Ovary (tissue), 9 donors: Measurements from ENCODE around the gene LAMTOR5. TPM values are rescaled to one million over a fixed set of nuclear protein-coding genes. Genes with fewer than 3 reads are reported as not detected.

Source experiments
- DNase-seq, 5 donors: peaks; one replicate each; pipeline ENCODE4 v3.0.0-alpha.2; 2019 to 2020
- H3K27ac ChIP-seq, 2 donors: fragments of 200-600 bp; one replicate each; pipeline versions ENCODE4 v1.5.1 to v1.8.0; 2019 to 2022
- H3K27me3 ChIP-seq: fragments of 200-600 bp; one replicate; pipeline ENCODE4 v1.8.0; 2022
- H3K36me3 ChIP-seq: fragments of 200-600 bp; sonication (generic); one replicate; pipeline ENCODE4 v1.5.1; 2019
- H3K4me1 ChIP-seq: one replicate; pipeline ENCODE4 v1.8.1; 2013; ENCODE audit warnings: mild to moderate bottlenecking, moderate library complexity; ENCODE audit not compliant: insufficient read depth
- H3K4me3 ChIP-seq: fragments of 200-600 bp; sonication (generic); one replicate; pipeline ENCODE4 v1.5.1; 2017
- H3K9me3 ChIP-seq, 2 donors: fragments of 200-600 bp in 1 of 2; sonication (generic) in 1 of 2; one replicate each; pipeline versions ENCODE4 v1.5.1 to v1.8.1; 2013 to 2019; ENCODE audit warnings: mild to moderate bottlenecking in 1 of 2, moderate library complexity in 1 of 2
- CTCF ChIP-seq, 3 donors: fragments of 450-650 bp in 2 of 3; fragments of 200-600 bp in 1 of 3; IDR thresholded peaks; one replicate each; pipeline versions ENCODE4 v1.5.1 to v1.8.0; 2016 to 2022; ENCODE audit warnings: antibody characterized with exemption in 3 of 3, mild to moderate bottlenecking in 1 of 3
- EP300 ChIP-seq: sonication (generic); formaldehyde crosslinking; IDR thresholded peaks from one replicate; pipeline ENCODE4 v1.6.1; 2017; ENCODE audit warnings: antibody characterized with exemption
- POLR2A ChIP-seq: fragments of 450-650 bp; IDR thresholded peaks from one replicate; pipeline ENCODE4 v1.6.1; 2017; ENCODE audit warnings: antibody characterized with exemption, mild to moderate bottlenecking, moderate library complexity
- WGBS, 3 donors: extraction: QIAGEN DNeasy Blood & Tissue Kit in 1 of 3; methylation state at CpG; one replicate each; pipeline versions ENCODE4 v1.1.5 to v1.1.7; 2013 to 2017; 5-methylcytosine and 5-hydroxymethylcytosine counted together
- intact Hi-C, 4 donors: fragments of 100-400 bp; cut with DNase I; formaldehyde crosslinking; loops; one replicate each; pipeline versions ENCODE4 v1.11.0 to v1.15.1; 2022 to 2023
- polyA plus RNA-seq, 2 donors: library from polyadenylated mRNA; stranded (reverse); fragments of 200-250 nt in 1 of 2; fragments of 350-450 nt in 1 of 2; fragmentation: Illumina TruSeq in 1 of 2; extraction: RNeasy Lipid Tissue Mini Kit (QIAGEN cat#74804) in 1 of 2; gene quantifications; one replicate each; pipeline ENCODE4 v1.2.3, GENCODE V29; 2013 to 2014
- total RNA-seq, 7 donors: library from RNA; depleted of rRNA in 2 of 7; stranded (reverse); fragments of >200 nt in 2 of 7; fragmentation: NEBNext Ultra II Directional in 3 of 7; extraction: Animal tissue kit (Norgen Biotek cat#: 25700) in 3 of 7; gene quantifications; one replicate each; pipeline versions ENCODE4 v1.1.0 to v1.2.4, GENCODE V29; 2016 to 2023
- donor health status: DM: no; HTN: no; CAD: no; lungs with moderate emphysema.
- donor health status: DM: no; HTN: no; CAD: no.
- donor health status: Bipolar disorder and iron deficiency.
- donor health status: DM: yes; HTN: yes; CAD: no.
- donor health status: DM: no; HTN: no; CAD: no.
- donor health status: DM: yes; HTN: yes; CAD: no.

LAMTOR5 gene
- total and polyA plus RNA-seq, 9 donors = 103 to 265 (median 124) TPM

- H3K27ac ChIP-seq = no peak overlapping the region
- no peaks in the 10 kb centered on the region for H3K9me3 ChIP-seq
- no peak for DNase-seq
- H3K4me3 ChIP-seq = no peak overlapping the region
- no peak for TF ChIP-seq POLR2A
- TF ChIP-seq EP300 = no peak
- TF ChIP-seq CTCF (IDR thresholded peaks at IDR 0.05) = no peak
- no peaks in the 10 kb centered on the region for H3K36me3 ChIP-seq
- intact Hi-C loops = no loop called here
- WGBS, 3 donors = 90 to 96% (median 94%) methylated on average over 3 of the region's 3 CpGs
- H3K4me1 ChIP-seq = no peaks in the 10 kb centered on the region
- no peaks in the 10 kb centered on the region for H3K27me3 ChIP-seq
Observed at GRCh38 chr1:110364221-110364620, 43.3 kb downstream of the LAMTOR5 start.

DNA sequence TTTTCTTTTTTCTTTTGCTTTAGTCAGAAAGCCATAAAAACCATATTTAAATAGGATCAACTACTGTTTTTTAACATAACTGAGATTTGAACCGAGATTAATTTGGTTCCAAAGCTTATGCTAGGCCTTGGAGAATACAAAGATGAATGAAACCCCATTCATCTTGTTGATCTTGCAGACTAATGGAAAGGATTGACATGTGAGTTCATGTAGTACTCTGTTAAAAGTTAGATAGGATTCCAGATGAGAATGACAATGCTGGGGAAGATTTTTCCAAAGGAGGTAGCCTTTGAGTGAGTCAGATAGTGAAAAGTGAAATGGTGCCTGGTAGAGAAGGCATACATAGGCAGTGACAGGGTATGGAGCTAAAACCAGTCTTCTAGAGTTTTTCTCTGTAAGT, 45.6 kb downstream of the LAMTOR5 start:
- Histone ChIP-seq H3K4me3 (no peak overlapping the region), H3K27ac (no peak overlapping the region), H3K27me3 (no peaks in the 10 kb centered on the region), H3K4me1 (peaks cover 2% of the 10 kb centered on the region), H3K9me3 (no peaks in the 10 kb centered on the region), H3K36me3 (no peaks in the 10 kb centered on the region)
- intact Hi-C loops = no loop called here
- TF ChIP-seq EP300 = no peak
- no peak for TF ChIP-seq POLR2A
- TF ChIP-seq CTCF (IDR thresholded peaks at IDR 0.05) = no peak
- WGBS, 3 donors = 97 to 99% (median 98%) methylated on average over 1 of the region's 1 CpG
- no peak for DNase-seq

GRCh38 chr1:110360431-110360830, 47.1 kb downstream of the LAMTOR5 start:
- peaks cover 2% of the 10 kb centered on the region for H3K4me1 ChIP-seq
- no peak overlapping the region for H3K4me3 ChIP-seq
- TF ChIP-seq CTCF (IDR thresholded peaks at IDR 0.05) (no peak), POLR2A (no peak), EP300 (no peak)
- no peaks in the 10 kb centered on the region for H3K9me3 ChIP-seq
- H3K27me3 ChIP-seq = no peaks in the 10 kb centered on the region
- intact Hi-C loops = no loop called here
- DNase-seq = no peak
- H3K27ac ChIP-seq = no peak overlapping the region
- 98 to 99% (median 99%) methylated on average over 2 of the region's 2 CpGs for WGBS, 3 donors
- H3K36me3 ChIP-seq = no peaks in the 10 kb centered on the region

DNA sequence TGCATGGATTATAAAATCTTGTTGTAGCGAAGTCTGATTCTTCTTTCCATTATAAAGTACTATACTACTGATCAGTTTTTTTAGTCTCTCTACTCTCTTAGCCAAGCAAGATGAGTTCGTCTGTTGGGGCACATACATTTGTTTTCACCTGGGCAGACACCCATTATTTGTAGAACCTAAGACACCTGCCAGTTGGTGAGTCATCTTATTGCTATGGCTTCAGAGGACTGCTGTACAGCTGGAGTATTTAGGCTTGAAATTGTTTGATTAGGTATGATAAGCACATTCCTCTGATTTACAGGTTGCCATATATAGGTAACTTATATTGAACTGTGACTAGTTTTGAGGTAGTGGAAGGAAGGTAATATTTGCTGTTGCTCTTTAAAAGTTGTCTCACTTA, 51.1 kb downstream of the LAMTOR5 start:
- Histone ChIP-seq H3K27me3 (no peaks in the 10 kb centered on the region), H3K27ac (no peak overlapping the region), H3K4me3 (no peak overlapping the region), H3K4me1 (peaks cover 2% of the 10 kb centered on the region), H3K36me3 (no peaks in the 10 kb centered on the region), H3K9me3 (no peaks in the 10 kb centered on the region)
- no peak for TF ChIP-seq EP300
- TF ChIP-seq POLR2A = no peak
- WGBS, 3 donors = 80 to 82% (median 80%) methylated on average over 2 of the region's 2 CpGs
- DNase-seq = no peak
- intact Hi-C loops = no loop called here

DNA sequence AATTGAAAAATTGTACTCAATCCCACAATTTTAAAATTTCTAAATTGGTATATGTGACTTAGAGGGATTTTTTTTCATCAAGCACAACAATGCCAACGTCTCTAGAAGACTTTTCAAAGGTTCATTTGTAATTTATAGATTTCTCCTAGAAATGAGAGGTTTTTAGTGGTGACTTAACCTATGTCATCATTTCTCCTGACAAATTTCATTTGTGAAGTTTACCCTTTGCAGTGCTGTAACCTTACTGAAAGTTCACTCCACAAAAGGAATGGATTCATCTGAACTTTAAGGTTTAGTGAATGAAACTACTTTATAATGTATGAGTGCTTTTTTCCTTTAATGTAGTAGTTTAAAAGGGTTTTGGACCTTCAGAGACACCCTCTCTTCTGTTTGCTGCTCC, 52.2 kb downstream of the LAMTOR5 start:
- TF ChIP-seq CTCF (IDR thresholded peaks at IDR 0.05) = no peak
- no peak for TF ChIP-seq POLR2A
- no peak for TF ChIP-seq EP300
- H3K4me3 ChIP-seq = no peak overlapping the region
- no peaks in the 10 kb centered on the region for H3K27me3 ChIP-seq
- 53 to 73% (median 72%) methylated on average over 1 of the region's 1 CpG for WGBS, 3 donors
- no peak overlapping the region for H3K27ac ChIP-seq
- H3K9me3 ChIP-seq = no peaks in the 10 kb centered on the region
- no peak for DNase-seq
- H3K4me1 ChIP-seq = peaks cover 2% of the 10 kb centered on the region
- no peaks in the 10 kb centered on the region for H3K36me3 ChIP-seq
- intact Hi-C loops = no loop called here

Other genes with a start within 250 kb of the LAMTOR5 start
- 10 to 100 TPM in 5 of 7 donors, 1 to 10 TPM in 2; 5.5 to 18.0 (median 14.2) TPM for gene KCNC4, start 197.4 kb downstream of the LAMTOR5 start, total RNA-seq
- 1 to 10 TPM; 3.2 to 5.0 TPM for gene KCNC4, start 197.4 kb downstream of the LAMTOR5 start, polyA plus RNA-seq
- 10 to 100 TPM; 21.2 to 28.7 (median 26.2) TPM for gene RBM15, start 68.3 kb downstream of the LAMTOR5 start, total RNA-seq
- 1 to 10 TPM; 3.4 to 3.5 TPM for gene RBM15, start 68.3 kb downstream of the LAMTOR5 start, polyA plus RNA-seq
- gene SLC16A4, start 16.7 kb downstream of the LAMTOR5 start, total RNA-seq = 10 to 100 TPM; 14.5 to 33.7 (median 21.2) TPM
- 10 to 100 TPM; 23.9 to 33.0 TPM for gene SLC16A4, start 16.7 kb downstream of the LAMTOR5 start, polyA plus RNA-seq
- gene PROK1, start 43.5 kb upstream of the LAMTOR5 start, total RNA-seq = 100 to 1,000 TPM in 6 of 7 donors, 10 to 100 TPM in 1; 39.4 to 263 (median 182) TPM
- 100 to 1,000 TPM; 276 to 428 TPM for gene PROK1, start 43.5 kb upstream of the LAMTOR5 start, polyA plus RNA-seq
- not detected for gene KCNA10, start 111.5 kb upstream of the LAMTOR5 start, total RNA-seq
- gene KCNA10, start 111.5 kb upstream of the LAMTOR5 start, polyA plus RNA-seq = not detected
- 1 to 10 TPM in 1 of 7 donors, under 1 TPM in 6; under 0.01 to 1.7 (median 0.51) TPM for gene KCNA2, start 198.7 kb upstream of the LAMTOR5 start, total RNA-seq
- under 1 TPM; 0.13 to 0.62 TPM for gene KCNA2, start 198.7 kb upstream of the LAMTOR5 start, polyA plus RNA-seq